GM10248 (cell line): ENCODE data around the gene CTNND1.

Source experiments
- CTCF ChIA-PET: fragments of 300-600 bp; sonication (Branson Sonifier 250); formaldehyde crosslinking; extraction: SDS; loops from one replicate; lab custom pipeline; 2021; ENCODE audit warnings: antibody characterized with exemption; lab: Yijun Ruan, JAX
- POLR2A ChIA-PET: fragments of 350-650 bp; sonication (Branson Sonifier 250); formaldehyde crosslinking; extraction: SDS; loops from one replicate; lab custom pipeline; 2020; ENCODE audit warnings: antibody characterized with exemption; lab: Yijun Ruan, JAX
- DNase-seq: peaks from one replicate; pipeline ENCODE4 v3.0.0; 2012; ENCODE audit errors: extremely low spot score
- CTCF ChIP-seq: IDR thresholded peaks from 2 replicates; pipeline ENCODE4 v1.5.1; 2012; ENCODE audit warnings: mild to moderate bottlenecking, low read depth; ENCODE audit errors: extremely low read depth, missing control alignments, control extremely low read depth

CTNND1 gene

GRCh38 chr11:57786436-57786835 lies 24.8 kb downstream of the CTNND1 start:
- POLR2A ChIA-PET, result interaction anchor here (0.6 kb wide), 1 partner anchor 55 kb away, joined by 10 read pairs; no protein-coding TSS in a partner anchor
- CTCF ChIA-PET, result interaction anchor here (0.8 to 7.0 kb wide), 2 partner anchors 14 to 441 kb away, joined by 3 to 57 read pairs; no protein-coding TSS in a partner anchor
- no peak for DNase-seq

GRCh38 chr11:57787006-57787604 lies 25.5 kb downstream of the CTNND1 start:
- DNase-seq, result no peak
- ChIA-PET POLR2A (no interaction called here), CTCF (interaction anchor here (2.5 to 7.0 kb wide), 2 partner anchors 8 to 13 kb away, joined by 6 to 57 read pairs; no protein-coding TSS in a partner anchor)
- TF ChIP-seq CTCF, result no peak

More at GRCh38 chr11:57786436-57786835, 24.8 kb downstream of the CTNND1 start:
- TF ChIP-seq CTCF, result no peak

GRCh38 chr11:57787920-57788702 lies 26.5 kb downstream of the CTNND1 start:
- peak; percentile 59 for DNase-seq
- no peak for TF ChIP-seq CTCF
- POLR2A ChIA-PET, result no interaction called here
- CTCF ChIA-PET, result interaction anchor here (2.1 to 7.0 kb wide), 3 partner anchors 9 to 30 kb away, joined by 6 to 57 read pairs (median 6); no protein-coding TSS in a partner anchor

GRCh38 chr11:57788703-57789088 lies 27.1 kb downstream of the CTNND1 start:
- POLR2A ChIA-PET, result no interaction called here
- DNase-seq, result no peak
- no peak for TF ChIP-seq CTCF
- CTCF ChIA-PET, result interaction anchor here (2.1 to 7.0 kb wide), 3 partner anchors 10 to 31 kb away, joined by 6 to 57 read pairs (median 6); no protein-coding TSS in a partner anchor

- DNase-seq, result no peak
- no peak for TF ChIP-seq CTCF
- POLR2A ChIA-PET, result no interaction called here
- CTCF ChIA-PET, result interaction anchor here (1.1 to 2.0 kb wide), 4 partner anchors 9 to 41 kb away, joined by 3 to 6 read pairs (median 4); partner anchors contain the start of gene BTBD18
Observed at GRCh38 chr11:57791321-57792059, 29.9 kb downstream of the CTNND1 start.
